ENCODE data around the gene TAF4B.

- TF ChIP-seq CTCF (IDR thresholded peaks at IDR 0.05): no peak
- no peak for TF ChIP-seq ELF1 (IDR thresholded peaks at IDR 0.05)
- TF ChIP-seq RAD21 (IDR thresholded peaks at IDR 0.05; ENCODE audit: low read length): no peak
- TF ChIP-seq GATA2 (CRISPR knock-in tag; IDR thresholded peaks at IDR 0.05): peak; percentile 36; the same call in 1 of the 2 replicates
- TF ChIP-seq REST (IDR thresholded peaks at IDR 0.05; ENCODE audit: low read depth, low read length): no peak
- TF ChIP-seq NFIC (IDR thresholded peaks at IDR 0.05; ENCODE audit: borderline replicate concordance): no peak
- no peak for TF ChIP-seq TEAD4 (IDR thresholded peaks at IDR 0.05; ENCODE audit: borderline replicate concordance, insufficient read depth)
- TF ChIP-seq PBX3 (IDR thresholded peaks at IDR 0.05): peak; percentile 75
- TF ChIP-seq CHD2 (IDR thresholded peaks at IDR 0.05; ENCODE audit: low read length, partially characterized antibody): no peak
- TF ChIP-seq RFX5 (IDR thresholded peaks at IDR 0.05; ENCODE audit: low read length): no peak
Measured at GRCh38 chr18:26425148-26425531, 198.9 kb downstream of the TAF4B start.

Data from SK-N-SH (cell line).